Measurements from ENCODE around the gene PCYT2. TPM values are rescaled to one million over a fixed set of nuclear protein-coding genes. Genes with fewer than 3 reads are reported as not detected.

PCYT2 gene
- total and polyA plus RNA-seq, 9 of the 15 experiments (the other 6 are each of a cell fraction or from before 2014, with no cell fraction given): 0.92 to 134 (median 82.5) TPM

GRCh38 chr17:81959362-81960129, 48.3 kb upstream of the PCYT2 start (continued):
- TF ChIP-seq YY1 (IDR thresholded peaks at IDR 0.05; ENCODE audit: borderline replicate concordance in 1 of 3, control insufficient read depth in 1 of 3, extremely low read depth in 1 of 3, insufficient read depth in 3 of 3, insufficient read length in 1 of 3, insufficient replicate concordance in 2 of 3, low read depth in 1 of 3, low read length in 2 of 3) (peak in 1 of 3 experiments; percentile 44), VEZF1 (CRISPR knock-in tag; IDR thresholded peaks at IDR 0.05) (peak; percentile 54), ZNF778 (CRISPR knock-in tag; IDR thresholded peaks at IDR 0.05) (no peak), ZNF280B (CRISPR knock-in tag; IDR thresholded peaks at IDR 0.05) (no peak), PHB2 (IDR thresholded peaks at IDR 0.05; ENCODE audit: low read depth) (no peak), DPF2 (IDR thresholded peaks at IDR 0.05) (no peak), ZNF444 (CRISPR knock-in tag; IDR thresholded peaks at IDR 0.05) (no peak), MAFF (IDR thresholded peaks at IDR 0.05; ENCODE audit: low read length) (no peak), HDAC3 (IDR thresholded peaks at IDR 0.05; ENCODE audit: borderline replicate concordance, partially characterized antibody) (no peak), NCOA1 (IDR thresholded peaks at IDR 0.05; ENCODE audit: low read depth) (no peak), FOXJ3 (CRISPR knock-in tag; IDR thresholded peaks at IDR 0.05) (no peak), ZNF668 (CRISPR knock-in tag; IDR thresholded peaks at IDR 0.05) (no peak), RAD51 (IDR thresholded peaks at IDR 0.05; ENCODE audit: borderline replicate concordance, low read depth) (no peak), ZNF76 (CRISPR knock-in tag; IDR thresholded peaks at IDR 0.05; ENCODE audit: borderline replicate concordance) (no peak), CTBP1 (IDR thresholded peaks at IDR 0.05; ENCODE audit: borderline replicate concordance) (peak; percentile 99), GATAD2B (IDR thresholded peaks at IDR 0.05; ENCODE audit: borderline replicate concordance) (peak; percentile 100), ARID4B (CRISPR knock-in tag; IDR thresholded peaks at IDR 0.05) (peak; percentile 77), EGR1 (conservative IDR thresholded peaks at IDR 0.05) (peak; percentile 44; the same call in 1 of the 2 replicates), USF2 (CRISPR knock-in tag; IDR thresholded peaks at IDR 0.05) (no peak), LCOR (CRISPR knock-in tag; IDR thresholded peaks at IDR 0.05) (no peak), RFX7 (CRISPR knock-in tag; IDR thresholded peaks at IDR 0.05) (no peak)
